ENCODE results near the gene C11orf24.

Gene C11orf24
- long read RNA-seq, donor 1, transcript C11orf24-201 (4 exons, 2,063 nt), result major isoform, 7 of 8 reads
- long read RNA-seq, donor 1, partial matches to known transcripts, result 0 of 8 reads
- long read RNA-seq, donor 1, other reads (novel, unspliced or antisense), result 0 of 8 reads
- long read RNA-seq, donor 2, partial matches to known transcripts, result 23 of 26 reads
- long read RNA-seq, donor 2, other reads (novel, unspliced or antisense), result 0 of 26 reads
- long read RNA-seq, donor 3, partial matches to known transcripts, result 0 of 4 reads
- long read RNA-seq, donor 3, other reads (novel, unspliced or antisense), result 0 of 4 reads
- long read RNA-seq, donor 4, transcript C11orf24-201 (4 exons, 2,063 nt), result major isoform, 9 of 25 reads
- long read RNA-seq, donor 4, partial matches to known transcripts, result 15 of 25 reads
- long read RNA-seq, donor 4, other reads (novel, unspliced or antisense), result 0 of 25 reads
- long read RNA-seq, donor 5, transcript C11orf24-201 (4 exons, 2,063 nt), result major isoform, 7 of 22 reads
- long read RNA-seq, donor 5, partial matches to known transcripts, result 14 of 22 reads
- long read RNA-seq, donor 5, other reads (novel, unspliced or antisense), result 0 of 22 reads
- long read RNA-seq, donor 6, transcript C11orf24-201 (4 exons, 2,063 nt), result major isoform, 9 of 10 reads
- long read RNA-seq, donor 6, partial matches to known transcripts, result 0 of 10 reads
- long read RNA-seq, donor 6, other reads (novel, unspliced or antisense), result 0 of 10 reads
- long read RNA-seq, donor 7, transcript C11orf24-201 (4 exons, 2,063 nt), result major isoform, 11 of 21 reads
- long read RNA-seq, donor 7, partial matches to known transcripts, result 9 of 21 reads
- long read RNA-seq, donor 7, other reads (novel, unspliced or antisense), result 0 of 21 reads
- long read RNA-seq, donor 8, partial matches to known transcripts, result 0 of 4 reads
- long read RNA-seq, donor 8, other reads (novel, unspliced or antisense), result 0 of 4 reads

GRCh38 chr11:68271781-68272608 is at the start of gene C11orf24:
Gene C11orf24, minus strand, starts transcription at chr11:68271973. Its CDS starts 8,206 bp downstream, at chr11:68263767.
- peak; percentile 94 for DNase-seq

GRCh38 chr11:68317147-68317785 is 45.5 kb upstream of the C11orf24 start:
- no peak for DNase-seq

- no peak for DNase-seq
These were observed 43.6 kb upstream of the C11orf24 start for GRCh38 chr11:68315171-68315920.

GRCh38 chr11:68314203-68315170 is 42.7 kb upstream of the C11orf24 start:
- peak; percentile 58 for DNase-seq

- peak; percentile 69 for DNase-seq
These were observed 41.9 kb upstream of the C11orf24 start for GRCh38 chr11:68313574-68314202.

GRCh38 chr11:68312780-68313573 is 41.2 kb upstream of the C11orf24 start:
- DNase-seq, result no peak

GRCh38 chr11:68312117-68312779 is 40.5 kb upstream of the C11orf24 start, which contains the start of gene LRP5:
Gene LRP5, plus strand, starts transcription at chr11:68312591. Its CDS starts 124 bp downstream, at chr11:68312715.
- peak; percentile 61 for DNase-seq

GRCh38 chr11:68311160-68312116 is 39.7 kb upstream of the C11orf24 start:
- DNase-seq, result peak; percentile 37

GRCh38 chr11:68309621-68310185 is 37.9 kb upstream of the C11orf24 start:
- DNase-seq, result no peak

- no peak for DNase-seq
These were observed 36.3 kb upstream of the C11orf24 start for GRCh38 chr11:68308068-68308467.

- DNase-seq, result no peak
These were observed 34.9 kb upstream of the C11orf24 start for GRCh38 chr11:68306636-68307035.

- no peak for DNase-seq
These were observed 32.4 kb upstream of the C11orf24 start for GRCh38 chr11:68303982-68304780.

- DNase-seq, result no peak
These were observed 31.3 kb upstream of the C11orf24 start for GRCh38 chr11:68303083-68303482.

GRCh38 chr11:68302670-68303069 is 30.9 kb upstream of the C11orf24 start:
- no peak for DNase-seq

- DNase-seq, result no peak
These were observed 30.5 kb upstream of the C11orf24 start for GRCh38 chr11:68302256-68302655.

Data from right kidney (tissue), 9 donors.